Osteoblast (primary cell): ENCODE results near the gene MAPK7. TPM values are rescaled to one million over a fixed set of nuclear protein-coding genes. Genes with fewer than 3 reads are reported as not detected.

ENCODE experiments used
- DNase-seq: peaks from one replicate; pipeline ENCODE4 v3.0.0; 2011; ENCODE audit warnings: low spot score, mixed read lengths; ENCODE audit not compliant: insufficient read length; ENCODE audit errors: missing footprints
- H2AFZ ChIP-seq: 2 replicates; pipeline ENCODE4 v1.6.0; 2011; ENCODE audit warnings: mild to moderate bottlenecking, low read length
- H3K27ac ChIP-seq: 2 replicates; pipeline ENCODE4 v1.5.1; 2011; ENCODE audit warnings: mild to moderate bottlenecking, low read depth, low read length, moderate library complexity
- H3K27me3 ChIP-seq: 2 replicates; pipeline ENCODE4 v1.6.0; 2012; ENCODE audit warnings: mild to moderate bottlenecking, control low read depth, inconsistent platforms, low read length, moderate library complexity; ENCODE audit not compliant: insufficient read depth
- H3K36me3 ChIP-seq: 2 replicates; pipeline ENCODE4 v1.5.1; 2011; ENCODE audit warnings: mild to moderate bottlenecking, low read length, control low read depth, moderate library complexity; ENCODE audit not compliant: insufficient read depth
- H3K4me1 ChIP-seq: 2 replicates; pipeline ENCODE4 v1.5.1; 2011; ENCODE audit warnings: mild to moderate bottlenecking, low read length, control low read depth, moderate library complexity; ENCODE audit not compliant: insufficient read depth
- H3K4me2 ChIP-seq: 2 replicates; pipeline ENCODE4 v1.6.0; 2011; ENCODE audit warnings: mild to moderate bottlenecking, low read length; ENCODE audit not compliant: insufficient read depth
- H3K4me3 ChIP-seq: fragments of 200-600 bp; sonication (generic); 3 replicates; pipeline ENCODE4 v1.5.1; 2012; ENCODE audit warnings: mild to moderate bottlenecking, low read length, inconsistent platforms; ENCODE audit not compliant: insufficient read depth
- H3K79me2 ChIP-seq: 2 replicates; pipeline ENCODE4 v1.6.0; 2012; ENCODE audit warnings: mild to moderate bottlenecking, low read length, control low read depth, inconsistent platforms; ENCODE audit not compliant: insufficient read depth
- H3K9me3 ChIP-seq: 2 replicates; pipeline ENCODE4 v1.5.1; 2011; ENCODE audit warnings: low read depth, low read length, control low read depth
- H4K20me1 ChIP-seq: 2 replicates; pipeline ENCODE4 v1.6.0; 2012; ENCODE audit warnings: mild to moderate bottlenecking, low read length, control low read depth; ENCODE audit not compliant: insufficient read depth
- CTCF ChIP-seq: IDR thresholded peaks from 2 replicates; pipeline ENCODE4 v1.5.1; 2011; ENCODE audit warnings: mild to moderate bottlenecking, low read depth, low read length, moderate library complexity; ENCODE audit errors: extremely low read depth
- total RNA-seq: library from RNA; depleted of rRNA; stranded (reverse); fragments of >200 nt; gene quantifications from 2 replicates; pipeline ENCODE4 v1.2.3, GENCODE V29; 2012

The MAPK7 gene
- total RNA-seq, 1 donor, result 12.7 TPM

DNA sequence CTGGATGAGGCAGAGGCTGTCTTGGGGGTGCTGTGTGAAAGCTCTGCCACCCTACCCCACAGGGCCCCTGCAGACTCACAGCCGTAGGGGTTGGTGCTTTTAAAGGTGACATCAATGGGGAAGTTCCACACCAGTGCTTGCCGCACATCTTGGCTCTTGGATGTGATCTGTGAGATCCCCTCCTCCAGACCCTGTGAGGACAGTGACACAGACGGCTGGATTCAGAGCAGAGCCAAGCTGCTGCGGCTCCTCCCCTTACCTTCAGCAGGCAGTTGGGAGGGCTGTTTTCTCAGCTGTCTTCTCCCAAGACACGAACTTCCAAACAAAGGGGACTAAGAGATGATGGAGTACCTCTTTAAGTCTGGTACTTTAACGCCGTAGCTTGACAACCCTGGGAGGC, 20.5 kb upstream of the MAPK7 start:
- Histone ChIP-seq H3K79me2 (no peaks in the 10 kb centered on the region), H3K27me3 (no peaks in the 10 kb centered on the region), H3K4me1 (peaks cover 18% of the 10 kb centered on the region), H3K9me3 (no peaks in the 10 kb centered on the region), H3K4me3 (no peak overlapping the region), H3K27ac (no peak overlapping the region), H3K4me2 (no peak overlapping the region), H3K36me3 (peaks cover 5% of the 10 kb centered on the region), H4K20me1 (no peaks in the 10 kb centered on the region), H2AFZ (no peak overlapping the region)
- TF ChIP-seq CTCF, result no peak
- no peak for DNase-seq

GRCh38 chr17:19359151-19359550, 19.1 kb upstream of the MAPK7 start:
- H3K4me1 ChIP-seq, result peaks cover 16% of the 10 kb centered on the region
- H3K9me3 ChIP-seq, result no peaks in the 10 kb centered on the region
- no peaks in the 10 kb centered on the region for H4K20me1 ChIP-seq
- H3K27me3 ChIP-seq, result no peaks in the 10 kb centered on the region
- H3K27ac ChIP-seq, result no peak overlapping the region
- DNase-seq, result no peak
- TF ChIP-seq CTCF, result no peak
- H3K4me2 ChIP-seq, result no peak overlapping the region
- no peak overlapping the region for H3K4me3 ChIP-seq
- peaks cover 5% of the 10 kb centered on the region for H3K36me3 ChIP-seq
- H2AFZ ChIP-seq, result no peak overlapping the region
- H3K79me2 ChIP-seq, result no peaks in the 10 kb centered on the region

- H3K4me3 ChIP-seq, result no peak overlapping the region
- H3K4me1 ChIP-seq, result peaks cover 16% of the 10 kb centered on the region
- H3K79me2 ChIP-seq, result no peaks in the 10 kb centered on the region
- no peak overlapping the region for H3K27ac ChIP-seq
- no peak overlapping the region for H2AFZ ChIP-seq
- no peak for TF ChIP-seq CTCF
- no peaks in the 10 kb centered on the region for H3K9me3 ChIP-seq
- DNase-seq, result no peak
- no peaks in the 10 kb centered on the region for H3K27me3 ChIP-seq
- peaks cover 5% of the 10 kb centered on the region for H3K36me3 ChIP-seq
- no peaks in the 10 kb centered on the region for H4K20me1 ChIP-seq
- H3K4me2 ChIP-seq, result no peak overlapping the region
These were observed 18.4 kb upstream of the MAPK7 start for GRCh38 chr17:19359856-19360255.

DNA sequence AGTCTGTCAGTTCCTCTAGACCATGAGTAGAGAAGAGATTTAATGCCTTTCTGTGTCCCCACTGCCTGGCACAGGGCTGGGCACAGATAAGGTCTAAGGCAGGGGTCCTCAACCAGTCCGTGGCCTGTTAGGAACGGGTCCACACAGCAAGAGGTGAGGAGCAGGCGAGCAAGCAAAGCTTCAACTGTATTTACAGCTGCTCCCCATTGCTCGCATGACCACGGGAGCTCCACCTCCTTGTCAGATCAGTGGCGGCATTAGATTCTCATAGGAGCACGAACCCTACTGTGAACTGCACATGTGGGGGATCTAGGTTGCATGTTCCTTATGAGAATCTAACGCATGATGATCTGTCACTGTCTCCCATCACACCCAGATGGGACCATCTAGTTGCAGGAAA, 17.5 kb upstream of the MAPK7 start:
- Histone ChIP-seq H3K27ac (no peak overlapping the region), H2AFZ (no peak overlapping the region), H3K79me2 (no peaks in the 10 kb centered on the region), H3K9me3 (no peaks in the 10 kb centered on the region), H3K4me3 (no peak overlapping the region), H3K4me2 (no peak overlapping the region), H4K20me1 (no peaks in the 10 kb centered on the region), H3K4me1 (peaks cover 14% of the 10 kb centered on the region), H3K27me3 (no peaks in the 10 kb centered on the region), H3K36me3 (peaks cover 5% of the 10 kb centered on the region)
- no peak for DNase-seq
- no peak for TF ChIP-seq CTCF
